Ascending aorta (tissue), 2 donors: Measurements from ENCODE around the gene RGPD5. TPM values are rescaled to one million over a fixed set of nuclear protein-coding genes. Genes with fewer than 3 reads are reported as not detected.
"Not testable (repeated sequence)": the region's sequence is repeated elsewhere in the genome, so short reads cannot be mapped to it uniquely, and the experiment has no call there.

ENCODE experiments used
- DNase-seq, 2 donors: peaks; one replicate each; pipeline ENCODE4 v3.0.0-alpha.2; 2019; ENCODE audit warnings: low spot score in 2 of 2
- H3K27ac ChIP-seq, 2 donors: fragments of 200-600 bp; sonication (generic); one replicate each; pipeline ENCODE4 v1.5.1; 2016 to 2017; ENCODE audit warnings: mild to moderate bottlenecking in 1 of 2
- H3K27me3 ChIP-seq: fragments of 200-600 bp; sonication (generic); one replicate; pipeline ENCODE4 v1.5.1; 2017
- H3K36me3 ChIP-seq, 2 donors: fragments of 200-600 bp; sonication (generic); one replicate each; pipeline ENCODE4 v1.5.1; 2016
- H3K4me1 ChIP-seq, 2 donors: fragments of 200-600 bp; sonication (generic); one replicate each; pipeline ENCODE4 v1.5.1; 2016 to 2017; ENCODE audit warnings: mild to moderate bottlenecking in 1 of 2
- H3K4me3 ChIP-seq, 2 donors: fragments of 200-600 bp; sonication (generic); one replicate each; pipeline ENCODE4 v1.5.1; 2016 to 2017; ENCODE audit warnings: mild to moderate bottlenecking in 1 of 2
- H3K9me3 ChIP-seq, 2 donors: fragments of 200-600 bp; sonication (generic); one replicate each; pipeline ENCODE4 v1.5.1; 2016
- intact Hi-C: fragments of 100-400 bp; cut with DNase I; formaldehyde crosslinking; loops from one replicate; pipeline ENCODE4 v1.15.1; 2023
- total RNA-seq: library from RNA; depleted of rRNA; stranded (reverse); fragments of >200 nt; gene quantifications from one replicate; pipeline ENCODE4 v1.1.0, GENCODE V29; 2016

Gene RGPD5
- total RNA-seq, 1 donor from 2014 or later = 4.2 TPM

DNA sequence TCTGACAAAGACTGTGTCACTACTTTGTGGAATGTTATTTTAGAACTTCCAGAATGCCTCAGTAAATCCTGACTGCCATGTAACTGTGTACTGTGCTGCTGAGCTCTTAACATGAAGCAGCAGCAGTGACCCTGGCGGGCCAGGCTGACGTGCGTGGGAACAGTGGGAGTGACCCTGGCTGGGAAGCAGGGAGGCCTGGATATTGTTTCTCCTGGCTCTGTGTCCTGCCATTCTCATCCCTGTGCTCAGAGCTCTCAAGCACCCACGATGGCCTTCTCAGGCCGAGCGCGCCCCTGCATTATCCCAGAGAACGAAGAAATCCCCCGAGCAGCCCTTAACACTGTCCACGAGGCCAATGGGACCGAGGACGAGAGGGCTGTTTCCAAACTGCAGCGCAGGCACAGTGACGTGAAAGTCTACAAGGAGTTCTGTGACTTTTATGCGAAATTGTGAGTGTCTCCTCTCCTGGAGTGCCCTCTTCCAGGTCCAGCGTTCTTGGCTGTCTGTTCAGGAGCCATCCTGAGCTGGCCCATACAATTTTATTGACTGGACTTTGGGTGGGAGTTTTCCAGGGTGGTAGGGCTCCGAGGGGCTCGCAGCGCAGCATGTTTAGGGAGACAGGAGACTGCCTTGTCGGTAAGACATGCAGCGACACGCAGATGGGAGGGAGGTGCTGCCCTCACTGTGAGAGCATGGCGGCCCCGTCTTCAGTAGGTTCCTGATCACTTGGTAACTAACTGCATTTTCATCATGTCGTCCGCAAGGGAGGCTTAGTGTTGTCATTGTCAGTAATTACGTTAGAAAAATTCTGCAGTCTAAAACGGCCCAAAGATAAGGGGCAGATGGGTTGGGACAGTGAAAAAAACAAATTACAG, 104.6 kb downstream of the RGPD5 start, which contains the start of gene LIMS3:
LIMS3 (plus strand) TSS at position 227 of the 875 bp plus-strand sequence; CDS start at position 268, 41 bp downstream.
- H3K4me1 ChIP-seq, H3K27ac ChIP-seq, DNase-seq, H3K9me3 ChIP-seq, intact Hi-C loops, H3K4me3 ChIP-seq, H3K27me3 ChIP-seq, H3K36me3 ChIP-seq: not testable (repeated sequence)

DNA sequence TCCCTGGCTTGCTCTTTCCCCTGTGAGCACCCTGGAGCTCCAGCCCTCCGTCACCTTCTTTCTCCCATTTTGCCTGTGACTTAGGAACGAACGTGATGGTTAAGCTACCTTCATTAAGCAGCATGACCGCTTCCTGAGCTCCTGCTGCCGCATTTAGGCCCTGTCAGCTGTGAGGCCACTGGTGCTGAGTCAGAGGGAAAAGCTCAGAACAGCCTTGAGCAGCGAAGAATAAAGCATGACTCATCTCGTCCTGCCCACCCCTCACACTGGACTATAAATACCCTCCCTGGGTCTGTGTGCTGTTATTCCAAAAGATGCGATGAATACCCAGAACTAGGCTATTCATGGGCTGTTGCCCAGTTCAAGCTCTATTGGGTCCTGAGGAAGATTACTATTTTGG, 111.7 kb downstream of the RGPD5 start:
- H3K36me3 ChIP-seq, H3K4me3 ChIP-seq, intact Hi-C loops, H3K27me3 ChIP-seq, H3K9me3 ChIP-seq, DNase-seq, H3K27ac ChIP-seq, H3K4me1 ChIP-seq: not testable (repeated sequence)

Other genes with a start within 250 kb of the RGPD5 start
- gene SEPTIN10, start 180.3 kb upstream of the RGPD5 start, total RNA-seq = 59.0 TPM
- 20.8 TPM for gene SOWAHC, start 179.9 kb upstream of the RGPD5 start, total RNA-seq
- 21.9 TPM for gene LIMS3, start 104.4 kb downstream of the RGPD5 start, total RNA-seq